IPS-18c (cell line): ENCODE measurements around the gene THBS2.

Source experiments
- H3K4me3 ChIP-seq: 2 replicates; pipeline ENCODE4 v1.7.0; 2013; ENCODE audit warnings: low read depth, mild to moderate bottlenecking, low read length, moderate library complexity; ENCODE audit not compliant: insufficient read depth
- H3K9me3 ChIP-seq: one replicate; pipeline ENCODE4 v1.6.1; 2013; ENCODE audit warnings: mild to moderate bottlenecking, low read length, moderate library complexity; ENCODE audit not compliant: control insufficient read depth, insufficient read depth

THBS2 gene

GRCh38 chr6:169169941-169170582, 83.6 kb downstream of the THBS2 start:
- Histone ChIP-seq H3K9me3 (no peaks in the 10 kb centered on the region), H3K4me3 (no peak overlapping the region)

GRCh38 chr6:169169375-169169774, 84.3 kb downstream of the THBS2 start:
- H3K9me3 ChIP-seq = no peaks in the 10 kb centered on the region
- H3K4me3 ChIP-seq = no peak overlapping the region

DNA sequence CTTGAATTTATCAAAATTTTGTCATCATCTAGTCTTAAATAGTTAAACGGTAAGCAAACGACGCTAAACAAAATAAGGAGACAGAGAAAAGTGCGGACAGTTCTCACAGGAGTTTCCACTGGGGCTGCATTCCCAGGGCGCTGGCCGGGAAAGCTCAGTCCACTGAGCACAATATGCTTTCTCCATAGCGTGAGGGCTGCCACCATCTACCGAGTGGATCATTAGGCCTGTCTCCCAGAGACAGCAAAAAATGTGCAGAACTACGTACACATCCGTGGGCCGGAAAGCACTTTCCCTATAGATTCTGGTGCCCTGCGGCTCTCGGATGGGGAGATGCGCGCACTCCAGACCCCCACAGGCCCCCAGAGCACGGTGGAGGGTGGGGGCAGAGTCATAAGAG, 84.9 kb downstream of the THBS2 start:
- Histone ChIP-seq H3K4me3 (no peak overlapping the region), H3K9me3 (no peaks in the 10 kb centered on the region)

DNA sequence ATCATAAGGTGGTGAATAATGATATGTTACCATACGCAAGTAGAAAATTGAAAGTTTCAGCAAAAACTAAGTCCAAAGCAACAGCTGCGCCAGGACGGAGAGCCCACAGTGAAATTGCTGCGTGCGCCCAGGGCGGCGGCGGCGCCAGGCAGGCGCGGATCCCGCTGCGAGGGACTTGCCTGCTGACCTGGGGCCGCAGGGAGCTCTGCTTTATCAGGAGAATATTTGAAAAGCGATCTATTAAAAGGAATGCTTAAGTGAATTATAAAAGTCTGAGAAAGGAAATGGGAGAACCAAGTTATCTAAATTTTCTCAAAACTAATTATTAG, 85.4 kb downstream of the THBS2 start:
- no peak overlapping the region for H3K4me3 ChIP-seq

DNA sequence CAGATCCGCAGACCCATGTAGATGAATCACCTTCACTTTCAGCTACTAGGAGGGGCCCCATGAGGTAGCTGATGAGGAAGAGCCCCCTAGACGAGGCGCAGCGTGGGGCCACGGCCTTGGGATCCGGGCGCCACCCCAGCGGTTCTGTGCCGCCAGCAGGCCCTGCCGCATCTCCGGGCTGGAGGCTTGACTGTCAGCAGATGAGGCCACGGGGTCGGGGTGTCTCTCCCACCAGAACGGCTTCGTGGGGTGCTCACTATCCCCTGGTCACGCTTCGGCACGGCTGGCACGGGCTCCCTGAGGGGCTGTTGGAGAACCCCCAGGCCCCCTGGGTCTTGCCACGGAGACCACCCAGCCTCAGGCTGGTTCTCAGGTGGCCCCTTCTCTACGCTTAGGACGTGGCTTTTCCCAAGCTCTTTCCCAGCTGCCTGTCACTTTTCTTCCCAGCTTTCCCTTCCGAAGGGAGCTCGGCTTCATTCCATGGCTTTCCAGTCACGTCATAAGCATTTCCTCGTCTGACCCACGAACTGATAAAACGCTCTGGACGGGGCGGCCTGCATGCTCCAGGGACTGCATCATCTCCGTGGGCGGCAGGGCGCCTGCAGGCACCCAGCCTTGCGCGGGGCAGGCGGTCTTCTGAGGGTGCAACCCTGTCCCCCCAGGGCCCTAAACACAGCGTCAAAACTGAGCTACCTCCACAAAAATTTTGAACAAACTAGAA, 85.9 kb downstream of the THBS2 start:
- Histone ChIP-seq H3K9me3 (no peaks in the 10 kb centered on the region), H3K4me3 (no peak overlapping the region)

More for the DNA sequence above, 85.4 kb downstream of the THBS2 start:
- H3K9me3 ChIP-seq = no peaks in the 10 kb centered on the region

DNA sequence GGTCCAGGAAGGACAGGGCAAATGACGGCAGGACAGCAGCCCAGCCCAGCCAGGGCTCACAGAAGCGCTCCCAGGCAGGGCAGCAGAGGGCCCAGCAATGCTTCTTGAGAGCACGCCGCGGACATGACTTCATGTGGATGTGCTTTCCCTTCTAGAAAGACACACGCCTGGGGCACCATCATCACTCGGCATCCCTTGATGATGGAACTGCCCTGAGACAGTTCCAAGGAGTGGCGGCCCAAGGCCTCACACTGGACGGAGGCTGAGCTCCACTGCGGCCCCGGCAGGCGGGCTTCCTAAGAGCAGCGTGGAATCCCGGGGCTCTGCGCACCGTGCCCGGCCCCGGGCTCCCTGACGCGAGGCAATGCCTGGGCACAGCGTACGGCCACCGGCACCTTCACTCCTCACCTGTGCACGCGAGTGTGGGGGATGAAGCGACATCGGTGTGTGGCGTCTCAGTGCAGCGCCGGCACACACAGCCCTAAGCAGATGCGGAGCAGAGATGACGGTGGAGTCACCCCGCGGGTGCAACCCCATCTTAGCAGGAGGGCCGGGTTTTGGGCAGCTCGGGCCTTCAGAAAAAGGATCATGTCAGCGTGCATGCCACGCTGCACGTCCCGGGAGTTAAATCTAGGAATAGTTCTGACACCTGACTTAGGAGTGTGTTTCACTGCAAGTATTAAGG, 86.6 kb downstream of the THBS2 start:
- H3K9me3 ChIP-seq = no peaks in the 10 kb centered on the region
- no peak overlapping the region for H3K4me3 ChIP-seq
